Gastrocnemius medialis (tissue), 4 donors: ENCODE data around the gene EFNA5. TPM values are rescaled to one million over a fixed set of nuclear protein-coding genes. Genes with fewer than 3 reads are reported as not detected.

Experiments used
- ATAC-seq, 2 donors: fragments of 150-250 bp; one replicate each; pipeline ENCODE4 v1.9.1; 2016
- DNase-seq, 2 donors: peaks; one replicate each; pipeline ENCODE4 v3.0.0-alpha.2; 2019
- H3K27ac ChIP-seq, 4 donors: fragments of 200-600 bp; sonication (generic); 1 replicate in 1 of 4; 2 replicates in 3 of 4; pipeline ENCODE4 v1.5.1; 2016 to 2018; ENCODE audit warnings: mild to moderate bottlenecking in 2 of 4, moderate library complexity in 1 of 4
- H3K27me3 ChIP-seq, 3 donors: fragments of 200-600 bp; sonication (generic) in 2 of 3; 1 replicate in 1 of 3; 2 replicates in 2 of 3; pipeline versions ENCODE4 v1.5.1 to v1.6.0; 2016 to 2019; ENCODE audit warnings: mild to moderate bottlenecking in 1 of 3, moderate library complexity in 1 of 3
- H3K36me3 ChIP-seq, 2 donors: fragments of 200-600 bp; sonication (generic) in 1 of 2; one replicate each; pipeline ENCODE4 v1.5.1; 2017 to 2018
- H3K4me1 ChIP-seq, 2 donors: fragments of 200-600 bp; sonication (generic) in 1 of 2; one replicate each; pipeline ENCODE4 v1.5.1; 2016 to 2017; ENCODE audit warnings: mild to moderate bottlenecking in 2 of 2
- H3K4me3 ChIP-seq, 4 donors: fragments of 200-600 bp; sonication (generic) in 3 of 4; 1 replicate in 1 of 4; 2 replicates in 3 of 4; pipeline ENCODE4 v1.5.1; 2016 to 2019; ENCODE audit warnings: mild to moderate bottlenecking in 2 of 4
- H3K9me3 ChIP-seq, 3 donors: fragments of 200-600 bp; sonication (generic) in 2 of 3; 1 replicate in 1 of 3; 2 replicates in 2 of 3; pipeline ENCODE4 v1.5.1; 2016 to 2019
- POLR2A ChIP-seq, 2 donors: fragments of 450-650 bp; IDR thresholded peaks; one replicate each; pipeline ENCODE4 v1.6.1; 2017; ENCODE audit warnings: antibody characterized with exemption in 2 of 2, mild to moderate bottlenecking in 2 of 2, moderate library complexity in 2 of 2
- in situ Hi-C, 4 donors: fragments of 200-750 bp; cut with MboI; loops; one replicate each; pipeline versions ENCODE4 v1.15.0 to v1.8.0; 2017; ENCODE audit warnings: low sequenced_read_pairs in 4 of 4
- intact Hi-C: fragments of 100-400 bp; cut with DNase I; formaldehyde crosslinking; loops from one replicate; pipeline ENCODE4 v1.15.1; 2023; ENCODE audit warnings: low total_unique reads
- total RNA-seq, 4 donors: library from RNA; depleted of rRNA; stranded (reverse); fragments of >200 nt; gene quantifications; one replicate each; pipeline versions ENCODE4 v1.1.0 to v1.2.3, GENCODE V29; 2016
- TF ChIP-seq, protein P1 (sequence below), 5 experiments: fragments of 450-650 bp in 3 of 5; fragments of 200-600 bp in 2 of 5; sonication (generic) in 2 of 5; IDR thresholded peaks in 4 of 5; conservative IDR thresholded peaks in 1 of 5; 1 replicate in 4 of 5; 2 replicates in 1 of 5; pipeline ENCODE4 v1.5.1; 2016 to 2019; ENCODE audit warnings: antibody characterized with exemption in 5 of 5, mild to moderate bottlenecking in 3 of 5, moderate library complexity in 3 of 5

Gene EFNA5
- total RNA-seq, 4 donors from 2014 or later = 0.15 to 0.62 (median 0.20) TPM; not detected in 1

DNA sequence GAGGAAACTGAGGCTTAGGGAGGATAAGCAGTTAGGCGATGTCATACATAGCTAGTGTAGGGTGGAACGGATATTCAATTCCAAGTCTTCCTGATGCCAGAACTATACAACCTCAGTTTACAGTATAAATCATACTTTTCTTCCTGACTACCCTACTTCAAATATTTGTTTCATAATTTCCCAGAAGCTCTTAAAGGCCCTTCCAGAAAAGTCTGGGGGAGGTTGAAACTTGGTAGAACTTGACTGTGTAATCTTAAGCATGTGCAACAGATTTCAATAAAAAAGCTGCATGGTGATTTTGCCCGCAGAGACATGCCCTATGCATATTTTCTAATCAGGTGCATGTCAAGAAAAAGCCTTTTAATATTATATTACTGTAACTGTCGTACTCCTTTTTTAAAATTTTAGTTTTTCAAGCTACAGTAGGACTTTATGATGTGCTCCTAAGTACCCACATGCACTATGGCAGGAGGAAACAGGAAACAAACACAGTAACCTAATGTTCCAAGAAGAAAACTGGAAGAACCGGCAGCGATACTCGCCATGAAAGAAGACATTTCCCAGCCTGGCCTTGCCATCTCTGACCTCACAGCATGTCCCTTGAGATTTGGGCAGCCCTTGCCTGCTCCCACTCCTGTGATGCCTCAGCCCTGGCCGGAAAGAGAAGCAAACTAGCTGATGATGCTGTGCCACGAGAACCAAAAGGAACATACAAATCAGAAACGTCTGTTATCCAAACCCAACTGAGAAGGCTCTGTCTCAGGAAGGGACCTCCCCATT lies 266.0 kb downstream of the EFNA5 start:
- intact Hi-C loops (no loop called here), in situ Hi-C loops (no loop called here)
- H3K27me3 ChIP-seq = no peaks in the 10 kb centered on the region
- ATAC-seq = no peak
- DNase-seq = no peak
- H3K36me3 ChIP-seq = no peaks in the 10 kb centered on the region
- H3K27ac ChIP-seq = no peak overlapping the region
- no peaks in the 10 kb centered on the region for H3K9me3 ChIP-seq
- peaks cover 0 to 7% of the 10 kb centered on the region in 2 donors for H3K4me1 ChIP-seq
- TF ChIP-seq, protein P1, sequence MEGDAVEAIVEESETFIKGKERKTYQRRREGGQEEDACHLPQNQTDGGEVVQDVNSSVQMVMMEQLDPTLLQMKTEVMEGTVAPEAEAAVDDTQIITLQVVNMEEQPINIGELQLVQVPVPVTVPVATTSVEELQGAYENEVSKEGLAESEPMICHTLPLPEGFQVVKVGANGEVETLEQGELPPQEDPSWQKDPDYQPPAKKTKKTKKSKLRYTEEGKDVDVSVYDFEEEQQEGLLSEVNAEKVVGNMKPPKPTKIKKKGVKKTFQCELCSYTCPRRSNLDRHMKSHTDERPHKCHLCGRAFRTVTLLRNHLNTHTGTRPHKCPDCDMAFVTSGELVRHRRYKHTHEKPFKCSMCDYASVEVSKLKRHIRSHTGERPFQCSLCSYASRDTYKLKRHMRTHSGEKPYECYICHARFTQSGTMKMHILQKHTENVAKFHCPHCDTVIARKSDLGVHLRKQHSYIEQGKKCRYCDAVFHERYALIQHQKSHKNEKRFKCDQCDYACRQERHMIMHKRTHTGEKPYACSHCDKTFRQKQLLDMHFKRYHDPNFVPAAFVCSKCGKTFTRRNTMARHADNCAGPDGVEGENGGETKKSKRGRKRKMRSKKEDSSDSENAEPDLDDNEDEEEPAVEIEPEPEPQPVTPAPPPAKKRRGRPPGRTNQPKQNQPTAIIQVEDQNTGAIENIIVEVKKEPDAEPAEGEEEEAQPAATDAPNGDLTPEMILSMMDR (IDR thresholded peaks at IDR 0.05 in 4 of 5, conservative IDR thresholded peaks at IDR 0.05 in 1 of 5) = no peak
- no peak for TF ChIP-seq POLR2A (IDR thresholded peaks at IDR 0.05)
- no peak overlapping the region for H3K4me3 ChIP-seq

DNA sequence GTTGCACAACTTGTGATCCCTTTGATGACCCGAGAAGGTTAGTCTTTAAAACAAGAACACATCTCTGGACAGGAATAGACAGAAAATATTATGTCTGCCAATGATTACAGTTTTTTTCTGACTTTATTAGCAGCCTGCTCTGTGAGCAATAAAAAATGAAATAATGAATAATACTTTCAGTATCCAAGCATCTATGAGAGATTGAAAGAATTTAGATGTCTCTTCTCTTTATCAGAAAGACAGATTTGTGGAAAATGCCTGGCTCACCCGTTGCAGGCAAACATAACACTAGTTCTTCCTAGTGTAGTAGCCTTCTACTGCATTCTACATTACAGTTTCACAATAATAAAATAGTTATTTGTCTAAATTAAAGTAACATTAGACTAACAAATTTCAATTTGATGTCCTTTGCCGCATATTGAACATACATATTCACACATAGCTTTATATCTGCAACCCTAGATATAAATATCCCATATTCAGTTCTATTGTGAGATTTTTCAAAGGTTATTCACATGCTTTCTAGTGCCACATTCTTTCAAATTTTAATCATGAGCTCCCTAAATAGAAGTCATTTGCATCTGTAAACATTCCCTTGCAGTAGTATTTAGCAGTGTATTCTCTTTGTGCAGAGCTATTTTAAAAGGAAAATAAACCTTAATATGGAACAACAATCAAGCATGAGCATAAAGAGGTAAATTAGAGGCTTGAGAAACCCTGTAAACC lies 267.3 kb downstream of the EFNA5 start:
- DNase-seq (no peak), ATAC-seq (no peak)
- in situ Hi-C loops = no loop called here
- Histone ChIP-seq H3K36me3 (no peaks in the 10 kb centered on the region), H3K4me1 (peaks cover 0 to 7% of the 10 kb centered on the region in 2 donors), H3K27ac (no peak overlapping the region), H3K4me3 (no peak overlapping the region), H3K27me3 (no peaks in the 10 kb centered on the region), H3K9me3 (no peaks in the 10 kb centered on the region)
- intact Hi-C loops = no loop called here
- TF ChIP-seq, protein P1 (IDR thresholded peaks at IDR 0.05 in 4 of 5, conservative IDR thresholded peaks at IDR 0.05 in 1 of 5) = no peak
- TF ChIP-seq POLR2A (IDR thresholded peaks at IDR 0.05) = no peak

DNA sequence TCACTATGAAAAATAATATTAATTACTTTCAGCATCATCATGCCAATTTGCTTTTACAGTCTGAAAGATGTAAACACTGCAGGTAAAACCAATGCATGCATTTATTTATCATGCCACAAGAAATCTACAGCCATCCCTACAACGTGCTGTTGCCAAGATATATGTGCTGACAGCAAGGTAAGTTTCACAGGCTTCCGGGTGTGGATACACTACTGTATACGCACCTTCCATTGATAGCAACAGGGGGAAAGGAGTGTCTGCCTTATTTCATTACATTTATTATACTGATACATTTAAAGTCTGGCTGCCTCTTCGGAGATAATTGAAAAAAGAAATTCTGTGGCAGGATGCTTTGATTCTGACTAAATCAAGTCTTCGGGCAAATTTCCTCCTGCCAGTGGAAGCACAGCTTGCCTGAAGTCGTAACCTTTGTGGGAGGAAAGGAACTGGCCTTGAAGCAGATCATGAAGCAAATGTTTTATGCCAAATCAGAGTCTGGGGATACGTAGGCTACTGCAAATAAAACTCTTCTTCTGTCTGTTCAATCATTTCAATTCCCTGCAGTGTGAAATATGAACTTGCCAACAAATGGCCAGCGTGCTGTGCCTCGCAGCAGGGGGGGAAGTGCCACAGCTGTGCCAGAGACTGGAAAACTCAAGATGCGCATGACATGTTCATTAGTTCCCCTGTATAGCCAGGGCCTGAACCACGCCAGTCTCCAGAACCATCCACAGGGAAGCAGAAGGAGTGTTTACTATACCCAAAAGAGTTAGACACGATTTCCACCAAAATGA lies 268.1 kb downstream of the EFNA5 start:
- Histone ChIP-seq H3K27ac (no peak overlapping the region), H3K4me1 (peaks cover 0 to 7% of the 10 kb centered on the region in 2 donors), H3K4me3 (no peak overlapping the region), H3K9me3 (no peaks in the 10 kb centered on the region), H3K27me3 (no peaks in the 10 kb centered on the region), H3K36me3 (no peaks in the 10 kb centered on the region)
- in situ Hi-C loops = no loop called here
- DNase-seq = no peak
- intact Hi-C loops = no loop called here
- ATAC-seq = no peak
- TF ChIP-seq POLR2A (IDR thresholded peaks at IDR 0.05) = no peak
- TF ChIP-seq, protein P1 (IDR thresholded peaks at IDR 0.05 in 4 of 5, conservative IDR thresholded peaks at IDR 0.05 in 1 of 5) = no peak

DNA sequence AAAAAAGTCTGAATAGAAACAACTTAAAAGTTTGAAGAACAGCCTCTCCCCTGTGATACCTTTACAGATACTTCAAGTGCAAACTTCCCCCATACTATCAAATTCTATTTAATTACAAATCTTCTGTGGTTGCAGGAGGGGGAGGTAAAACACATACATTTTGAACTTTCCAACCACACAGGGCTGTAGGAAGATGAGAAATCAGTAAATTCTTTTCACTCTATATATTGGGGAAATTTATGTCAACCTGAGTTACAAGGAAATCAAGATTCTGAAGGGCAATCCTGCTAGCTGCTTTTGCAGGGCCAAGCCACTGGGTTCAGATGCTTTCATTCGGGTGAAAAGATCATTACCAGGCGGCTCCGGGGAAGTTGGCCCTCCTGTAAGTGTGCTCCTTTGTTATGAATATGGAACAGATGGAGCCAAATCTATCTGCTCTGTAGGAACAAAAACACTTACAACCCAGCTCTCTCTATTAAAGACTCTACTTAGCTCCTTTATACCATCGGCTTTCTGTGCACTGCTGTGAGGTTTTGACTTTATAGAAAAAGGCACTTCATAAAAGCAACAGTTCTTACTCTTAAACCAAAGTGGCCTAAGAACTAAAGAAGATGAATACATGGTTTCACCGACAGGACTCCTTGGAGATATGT lies 269.1 kb downstream of the EFNA5 start:
- no peaks in the 10 kb centered on the region for H3K27me3 ChIP-seq
- TF ChIP-seq, protein P1 (IDR thresholded peaks at IDR 0.05 in 4 of 5, conservative IDR thresholded peaks at IDR 0.05 in 1 of 5) = no peak
- TF ChIP-seq POLR2A (IDR thresholded peaks at IDR 0.05) = no peak
- H3K27ac ChIP-seq = no peak overlapping the region
- no peak for ATAC-seq
- intact Hi-C loops (no loop called here), in situ Hi-C loops (no loop called here)
- no peak overlapping the region for H3K4me3 ChIP-seq
- no peaks in the 10 kb centered on the region for H3K9me3 ChIP-seq
- H3K36me3 ChIP-seq = no peaks in the 10 kb centered on the region
- DNase-seq = no peak
- peaks cover 0 to 7% of the 10 kb centered on the region in 2 donors for H3K4me1 ChIP-seq
